Measurements from ENCODE around the gene SLC25A39.

The SLC25A39 gene

GRCh38 chr17:44314031-44314430, 10.6 kb downstream of the SLC25A39 start:
- no peak for TF ChIP-seq GATA3 (IDR thresholded peaks at IDR 0.05; ENCODE audit: low read depth, low read length)
- TF ChIP-seq GATA2 (IDR thresholded peaks at IDR 0.05; ENCODE audit: low read depth, low read length) = no peak

- TF ChIP-seq GATA2 (IDR thresholded peaks at IDR 0.05; ENCODE audit: low read depth, low read length) (no peak), GATA3 (IDR thresholded peaks at IDR 0.05; ENCODE audit: low read depth, low read length) (no peak)
Measured at GRCh38 chr17:44312396-44313104, 12.1 kb downstream of the SLC25A39 start.

- TF ChIP-seq GATA2 (IDR thresholded peaks at IDR 0.05; ENCODE audit: low read depth, low read length) = no peak
- TF ChIP-seq GATA3 (IDR thresholded peaks at IDR 0.05; ENCODE audit: low read depth, low read length) = no peak
Measured at GRCh38 chr17:44311562-44312181, 13.0 kb downstream of the SLC25A39 start.

- TF ChIP-seq GATA2 (IDR thresholded peaks at IDR 0.05; ENCODE audit: low read depth, low read length) = no peak
- TF ChIP-seq GATA3 (IDR thresholded peaks at IDR 0.05; ENCODE audit: low read depth, low read length) = no peak
Measured at GRCh38 chr17:44310609-44311376, 13.8 kb downstream of the SLC25A39 start.

- TF ChIP-seq GATA2 (IDR thresholded peaks at IDR 0.05; ENCODE audit: low read depth, low read length) (no peak), GATA3 (IDR thresholded peaks at IDR 0.05; ENCODE audit: low read depth, low read length) (no peak)
Measured at GRCh38 chr17:44310188-44310587, 14.4 kb downstream of the SLC25A39 start.

GRCh38 chr17:44309472-44309871, 15.2 kb downstream of the SLC25A39 start:
- TF ChIP-seq GATA3 (IDR thresholded peaks at IDR 0.05; ENCODE audit: low read depth, low read length) (no peak), GATA2 (IDR thresholded peaks at IDR 0.05; ENCODE audit: low read depth, low read length) (no peak)

- TF ChIP-seq GATA3 (IDR thresholded peaks at IDR 0.05; ENCODE audit: low read depth, low read length) (no peak), GATA2 (IDR thresholded peaks at IDR 0.05; ENCODE audit: low read depth, low read length) (no peak)
Measured at GRCh38 chr17:44308865-44309264, 15.8 kb downstream of the SLC25A39 start.

GRCh38 chr17:44308320-44308818, 16.3 kb downstream of the SLC25A39 start, which contains the start of gene RUNDC3A:
RUNDC3A (plus strand) TSS chr17:44308601; CDS start chr17:44308833, 232 bp downstream.
- TF ChIP-seq GATA2 (IDR thresholded peaks at IDR 0.05; ENCODE audit: low read depth, low read length) (no peak), GATA3 (IDR thresholded peaks at IDR 0.05; ENCODE audit: low read depth, low read length) (no peak)

GRCh38 chr17:44307387-44308186, 17.0 kb downstream of the SLC25A39 start:
- TF ChIP-seq GATA3 (IDR thresholded peaks at IDR 0.05; ENCODE audit: low read depth, low read length) (no peak), GATA2 (IDR thresholded peaks at IDR 0.05; ENCODE audit: low read depth, low read length) (no peak; the same call in 1 of the 2 replicates)

- TF ChIP-seq GATA2 (IDR thresholded peaks at IDR 0.05; ENCODE audit: low read depth, low read length) (no peak), GATA3 (IDR thresholded peaks at IDR 0.05; ENCODE audit: low read depth, low read length) (no peak)
Measured at GRCh38 chr17:44304651-44305050, 20.0 kb downstream of the SLC25A39 start.

- no peak for TF ChIP-seq GATA3 (IDR thresholded peaks at IDR 0.05; ENCODE audit: low read depth, low read length)
- no peak for TF ChIP-seq GATA2 (IDR thresholded peaks at IDR 0.05; ENCODE audit: low read depth, low read length)
Measured at GRCh38 chr17:44297975-44298374, 26.6 kb downstream of the SLC25A39 start.

GRCh38 chr17:44293509-44294226, 31.0 kb downstream of the SLC25A39 start:
- TF ChIP-seq GATA3 (IDR thresholded peaks at IDR 0.05; ENCODE audit: low read depth, low read length) (no peak), GATA2 (IDR thresholded peaks at IDR 0.05; ENCODE audit: low read depth, low read length) (no peak)

GRCh38 chr17:44287651-44288050, 37.0 kb downstream of the SLC25A39 start:
- TF ChIP-seq GATA2 (IDR thresholded peaks at IDR 0.05; ENCODE audit: low read depth, low read length) = no peak
- no peak for TF ChIP-seq GATA3 (IDR thresholded peaks at IDR 0.05; ENCODE audit: low read depth, low read length)

Data from SH-SY5Y (cell line).